Stimulated activated CD4-positive, alpha-beta T cell treated with anti-CD3 and anti-CD28 coated beads, TNF-alpha, amount 100 ng/mL, for 1 hour (primary cell): ENCODE data around the gene EIF1AD.
"Not testable (repeated sequence)": the region's sequence is repeated elsewhere in the genome, so short reads cannot be mapped to it uniquely, and the experiment has no call there.

Experiments
- DNase-seq, 3 donors: peaks; one replicate each; pipeline ENCODE4 v3.0.0-alpha.2; 2020; ENCODE audit warnings: low read depth in 3 of 3, low spot score in 1 of 3

Gene EIF1AD

GRCh38 chr11:66001942-66002647, at the start of gene EIF1AD, which contains the start of gene BANF1:
EIF1AD (minus strand) TSS chr11:66002157; CDS start chr11:66000389, 1,768 bp downstream.
BANF1 (plus strand) TSS chr11:66002503; CDS start chr11:66003251, 748 bp downstream.
- peak; percentile 76 to 80 (median 76) for DNase-seq

- no peak for DNase-seq
Observed at GRCh38 chr11:66051371-66051765, 49.4 kb upstream of the EIF1AD start.

- no peak for DNase-seq
Observed at GRCh38 chr11:66050581-66051231, 48.7 kb upstream of the EIF1AD start.

- DNase-seq: no peak
Observed at GRCh38 chr11:66048547-66049323, 46.8 kb upstream of the EIF1AD start, which contains the start of gene GAL3ST3. GAL3ST3 (minus strand) TSS chr11:66049161; CDS start chr11:66045415, 3,746 bp downstream.

DNA sequence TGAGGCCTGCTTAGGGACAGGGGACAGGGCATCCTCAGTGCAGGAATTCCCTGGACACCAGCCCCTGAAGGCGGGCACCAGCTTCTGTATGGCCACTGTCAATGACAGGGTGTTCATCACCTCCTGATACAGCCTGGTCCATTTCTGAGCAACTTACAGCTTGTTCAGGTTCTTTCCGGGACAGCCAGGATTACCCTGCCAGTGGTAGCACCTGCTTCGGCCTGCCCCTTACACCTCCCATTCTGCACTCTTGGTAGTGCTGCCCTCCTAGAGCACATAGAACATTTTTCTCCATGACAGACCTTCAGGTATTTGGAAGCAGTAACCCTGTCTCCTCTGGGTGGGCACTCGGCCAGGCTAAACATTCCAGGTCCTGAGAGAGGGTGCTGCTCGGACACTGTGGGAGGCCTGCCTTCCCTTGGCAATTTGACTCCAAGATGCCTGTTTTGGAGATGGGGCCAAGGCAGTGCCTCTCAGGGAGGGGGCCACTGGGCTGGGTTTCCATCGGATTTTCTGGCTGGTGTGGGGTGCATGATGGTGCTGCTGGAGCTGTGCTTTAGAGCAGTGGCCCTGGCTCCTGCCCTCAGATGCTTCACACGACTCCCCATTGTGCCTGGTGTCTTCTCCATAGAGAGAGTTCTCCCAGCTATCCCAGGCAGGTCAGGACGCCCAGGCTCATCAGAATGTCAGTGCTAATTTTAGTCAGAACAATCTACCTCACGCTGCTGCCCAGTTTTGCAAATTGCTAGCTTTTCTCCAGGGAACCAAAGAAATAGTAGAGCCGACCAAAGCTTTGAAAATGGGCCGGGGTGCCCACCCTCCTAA, 45.8 kb upstream of the EIF1AD start:
- DNase-seq: no peak

- no peak for DNase-seq
Observed at GRCh38 chr11:66046901-66047300, 44.9 kb upstream of the EIF1AD start.

DNA sequence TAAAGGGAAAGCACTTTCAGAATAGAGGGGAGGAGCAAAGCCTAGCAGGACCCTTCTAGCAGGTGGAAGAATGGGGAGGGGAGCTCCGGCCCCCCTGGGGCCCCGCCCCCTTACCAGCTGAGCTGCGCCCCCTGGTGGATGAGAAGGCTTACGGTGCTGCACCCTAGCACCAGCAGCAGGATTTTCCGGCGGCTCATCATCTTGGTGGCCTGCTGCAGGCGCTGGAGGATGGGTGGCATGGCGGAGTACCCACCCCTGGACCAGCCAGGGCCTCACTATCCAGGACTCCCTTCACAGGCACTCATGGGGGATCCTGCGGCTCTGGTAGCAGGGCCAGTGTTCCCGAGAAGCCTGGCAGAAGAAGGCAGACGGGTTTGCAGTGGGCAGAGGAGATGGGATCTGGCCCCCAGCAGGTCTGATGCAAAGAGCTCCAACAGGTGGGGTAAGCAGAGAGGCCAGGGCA, 43.3 kb upstream of the EIF1AD start:
- peak; percentile 65 to 77 (median 69) for DNase-seq

DNA sequence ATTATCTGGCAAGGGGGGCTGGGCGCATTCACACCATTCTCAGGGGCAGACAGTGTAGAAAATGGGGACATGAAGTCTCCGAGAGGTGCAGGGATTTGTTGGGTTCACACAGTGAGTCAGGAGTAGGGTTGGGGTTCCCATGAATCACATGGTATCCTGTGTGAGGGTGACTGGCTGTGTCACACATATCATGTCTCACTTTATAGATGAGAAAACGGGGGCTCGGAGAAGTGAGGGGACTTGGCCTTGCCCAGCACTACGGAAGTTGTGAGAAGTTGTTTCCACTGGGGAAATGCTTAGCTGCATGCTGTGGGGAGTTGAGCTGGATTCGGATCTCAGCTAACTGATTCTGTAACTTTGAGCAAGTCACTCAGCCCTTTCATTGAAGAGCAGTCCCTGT, 42.8 kb upstream of the EIF1AD start:
- DNase-seq: no peak

DNA sequence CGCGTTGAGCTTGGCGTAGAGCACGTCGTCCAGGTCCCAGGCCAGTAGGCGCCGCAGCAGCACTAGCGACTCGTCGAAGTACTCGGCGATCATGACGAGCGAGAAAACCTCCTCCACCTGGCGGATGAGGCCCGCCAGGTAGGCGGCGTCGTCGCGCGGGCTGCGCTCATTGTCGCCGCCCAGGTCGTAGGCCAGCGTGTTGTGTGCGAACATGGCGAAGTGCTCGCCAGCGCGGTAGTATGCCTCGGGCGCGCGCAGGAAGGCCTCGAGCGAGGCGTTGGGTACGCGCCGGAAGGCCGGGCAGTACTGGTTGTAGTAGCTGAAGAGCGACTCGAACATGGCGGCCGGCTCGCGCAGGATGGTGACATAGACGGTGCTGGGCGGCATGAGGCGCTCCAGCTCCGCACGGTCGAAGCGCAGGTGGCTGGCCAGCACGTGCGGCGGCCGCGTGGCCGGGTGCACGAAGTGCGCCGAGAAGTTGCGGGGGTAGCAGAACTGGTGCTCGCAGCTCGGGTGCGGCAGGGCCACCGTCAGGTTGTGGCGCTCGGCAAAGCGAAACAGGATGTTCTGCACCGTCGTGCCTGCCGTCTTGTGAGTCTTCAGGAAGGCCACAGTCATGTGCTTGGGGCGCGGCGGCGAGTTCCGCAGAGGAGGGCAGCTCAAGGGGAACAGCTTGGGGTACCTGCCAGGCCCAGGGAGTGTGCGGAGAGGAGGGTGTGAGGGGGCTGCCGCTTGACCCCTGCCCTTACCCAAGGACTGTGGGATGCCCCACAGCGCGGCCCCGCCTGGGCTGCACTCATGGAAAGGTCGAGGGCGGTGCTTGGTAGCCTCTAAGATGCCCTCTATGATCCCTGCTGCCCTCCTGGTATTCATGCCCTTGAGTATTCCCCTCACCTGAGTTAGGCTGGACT, 41.3 kb upstream of the EIF1AD start:
- DNase-seq: no peak

DNA sequence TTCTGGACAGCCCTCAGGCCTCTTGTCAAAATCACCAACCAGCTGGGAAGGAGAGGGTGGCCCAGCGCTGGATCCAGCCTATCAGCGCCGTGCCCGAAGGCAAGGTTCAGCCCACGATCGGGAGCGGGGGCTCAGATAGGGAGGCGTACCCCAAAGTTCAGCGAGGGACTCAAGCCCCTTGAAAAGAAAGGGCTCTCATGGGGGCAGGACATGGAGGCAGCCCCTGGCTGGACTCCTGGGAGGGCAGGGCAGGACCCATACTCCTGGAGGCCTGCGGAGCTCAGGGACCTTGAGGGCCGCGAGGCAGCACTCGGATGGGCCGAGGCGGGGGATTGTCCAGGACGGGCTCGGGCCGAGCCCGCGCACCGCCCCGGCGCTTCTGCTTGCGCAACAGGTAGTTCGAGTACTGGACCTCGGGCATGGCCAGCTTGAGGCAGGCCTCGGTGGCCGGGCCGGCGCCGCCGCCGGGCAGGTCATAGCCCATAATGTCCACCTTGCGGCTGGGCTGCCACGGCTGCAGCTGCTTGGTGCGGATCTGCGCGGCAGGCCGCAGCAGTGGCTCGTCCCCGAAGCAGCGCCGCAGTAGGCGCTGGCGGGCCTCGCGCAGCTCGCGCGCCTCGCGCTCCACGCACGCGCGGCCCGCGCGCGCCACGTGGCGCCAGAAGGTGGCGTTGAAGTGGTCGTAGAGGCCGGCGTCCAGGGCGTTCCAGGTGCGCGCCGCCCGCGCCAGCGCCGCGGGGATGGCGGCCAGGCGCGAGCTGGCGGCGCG, 40.5 kb upstream of the EIF1AD start:
- DNase-seq: no peak

GRCh38 chr11:66039765-66040164, 37.8 kb upstream of the EIF1AD start:
- no peak for DNase-seq

GRCh38 chr11:66037327-66037726, 35.4 kb upstream of the EIF1AD start:
- no peak for DNase-seq

- no peak for DNase-seq
Observed at GRCh38 chr11:66036334-66036710, 34.4 kb upstream of the EIF1AD start.

- no peak for DNase-seq
Observed at GRCh38 chr11:66035653-66036333, 33.8 kb upstream of the EIF1AD start.

GRCh38 chr11:66032957-66033735, 31.2 kb upstream of the EIF1AD start:
- DNase-seq: no peak

DNA sequence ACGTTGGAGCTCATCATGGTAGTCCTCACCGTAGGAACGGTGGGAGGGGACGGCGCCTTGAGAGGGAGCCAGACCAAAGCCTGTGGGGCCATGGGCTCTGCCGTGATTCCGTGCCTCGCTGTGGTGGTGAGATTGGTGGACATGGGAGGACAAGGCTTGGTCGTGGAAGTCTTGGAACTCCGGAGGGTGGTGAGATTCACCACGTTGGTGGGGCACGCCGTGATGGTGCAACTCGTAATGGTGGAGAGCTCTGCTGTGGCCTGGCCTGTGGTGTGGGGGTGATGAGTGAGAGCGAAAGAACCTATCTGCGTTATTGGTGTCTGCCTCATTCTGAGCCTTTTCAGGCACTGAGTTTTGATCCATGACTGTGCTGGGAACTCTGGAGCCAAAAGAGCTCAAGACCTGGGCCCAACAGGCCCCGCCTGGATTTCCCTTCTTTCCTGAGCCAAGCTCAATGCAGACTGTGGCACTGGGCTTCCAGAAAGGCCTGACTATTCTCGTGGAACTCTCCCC, 24.1 kb upstream of the EIF1AD start, which contains the start of gene CATSPER1:
TSS of gene CATSPER1 (minus strand) at position 463 of the 513 bp plus-strand sequence. CDS start at position 363, 100 bp downstream.
- DNase-seq: no peak

GRCh38 chr11:66023186-66023440, 21.2 kb upstream of the EIF1AD start:
- DNase-seq: not testable (repeated sequence)
